ENCODE results near the gene LUC7L3.

Gene LUC7L3

GRCh38 chr17:50687200-50688066 is 32.0 kb upstream of the LUC7L3 start:
- no peak for TF ChIP-seq CTCF (IDR thresholded peaks at IDR 0.05; ENCODE audit: low read length, missing control alignments)
- peak; percentile 48 for DNase-seq (ENCODE audit: low read depth)
- no peak overlapping the region for H3K4me3 ChIP-seq (replicated peaks; ENCODE audit: low read depth, low read length)

- no peak for DNase-seq (ENCODE audit: low read depth)
- H3K4me3 ChIP-seq (replicated peaks; ENCODE audit: low read depth, low read length): no peak overlapping the region
- TF ChIP-seq CTCF (IDR thresholded peaks at IDR 0.05; ENCODE audit: low read length, missing control alignments): no peak
These were observed 31.2 kb upstream of the LUC7L3 start for GRCh38 chr17:50688245-50688644.

GRCh38 chr17:50689251-50689650 is 30.2 kb upstream of the LUC7L3 start:
- DNase-seq (ENCODE audit: low read depth): peak; percentile 36
- H3K4me3 ChIP-seq (replicated peaks; ENCODE audit: low read depth, low read length): no peak overlapping the region
- TF ChIP-seq CTCF (IDR thresholded peaks at IDR 0.05; ENCODE audit: low read length, missing control alignments): no peak

- DNase-seq (ENCODE audit: low read depth): no peak
- TF ChIP-seq CTCF (IDR thresholded peaks at IDR 0.05; ENCODE audit: low read length, missing control alignments): no peak
- no peak overlapping the region for H3K4me3 ChIP-seq (replicated peaks; ENCODE audit: low read depth, low read length)
These were observed 29.2 kb upstream of the LUC7L3 start for GRCh38 chr17:50689956-50690886.

- DNase-seq (ENCODE audit: low read depth): no peak
- no peak overlapping the region for H3K4me3 ChIP-seq (replicated peaks; ENCODE audit: low read depth, low read length)
These were observed 28.4 kb upstream of the LUC7L3 start for GRCh38 chr17:50690887-50691549.

More at GRCh38 chr17:50690887-50691549, 28.4 kb upstream of the LUC7L3 start:
- TF ChIP-seq CTCF (IDR thresholded peaks at IDR 0.05; ENCODE audit: low read length, missing control alignments): no peak

All from fibroblast of pulmonary artery (primary cell).